Activated CD4-positive, alpha-beta T cell treated with anti-CD3 and anti-CD28 coated beads, Interleukin-2, amount 50 U/mL, for 24 hours (primary cell): Measurements from ENCODE around the gene DENND1B.
A peak's percentile ranks its signal among the peaks of the same experiment; 100 is the strongest.
"Not testable (repeated sequence)": the region's sequence is repeated elsewhere in the genome, so short reads cannot be mapped to it uniquely, and the experiment has no call there.

Experiments used
- DNase-seq, 2 donors: peaks; one replicate each; pipeline ENCODE4 v3.0.0-alpha.2; 2020; ENCODE audit warnings: low read depth in 1 of 2, low spot score in 1 of 2

The DENND1B gene

DNA sequence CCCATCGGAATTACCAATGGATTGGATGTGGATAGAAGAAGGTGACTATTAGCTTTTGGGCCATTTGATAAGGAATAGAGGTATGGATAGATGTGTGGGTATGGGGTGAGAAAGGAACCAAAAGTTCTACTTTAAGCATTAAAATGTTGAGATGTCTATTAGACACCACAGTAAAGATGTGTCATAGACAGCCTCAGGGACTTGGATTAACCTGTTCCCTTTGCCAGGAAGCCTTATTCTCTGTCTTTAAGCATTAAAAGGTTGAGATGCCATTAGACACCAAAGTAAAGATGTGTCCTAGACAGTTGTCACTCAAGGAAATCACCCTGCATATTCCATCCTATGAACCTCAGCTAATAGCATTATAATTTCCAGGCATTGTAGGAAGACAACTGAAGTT, 11.0 kb upstream of the DENND1B start:
- DNase-seq = no peak

DNA sequence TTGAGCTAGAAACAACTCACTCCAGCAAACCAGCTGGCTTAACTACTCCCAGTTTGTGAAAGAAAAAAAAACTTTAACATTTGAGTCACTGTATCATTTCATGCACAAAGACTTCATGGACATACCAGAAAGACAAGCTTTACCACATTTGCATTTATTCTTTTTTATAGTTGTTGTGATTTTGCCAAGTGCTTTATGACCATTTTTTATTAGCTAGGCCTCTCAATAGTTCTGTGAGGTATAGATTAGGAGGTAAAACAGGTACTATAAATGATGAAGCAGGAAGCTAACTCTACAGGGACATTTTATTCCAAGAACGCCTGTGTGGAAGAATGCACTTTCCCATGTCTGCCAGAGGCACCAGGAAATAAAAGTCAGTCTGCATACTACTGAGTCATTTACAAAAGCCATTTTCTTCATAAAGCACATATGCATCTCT, 8.2 kb upstream of the DENND1B start:
- DNase-seq = no peak

DNA sequence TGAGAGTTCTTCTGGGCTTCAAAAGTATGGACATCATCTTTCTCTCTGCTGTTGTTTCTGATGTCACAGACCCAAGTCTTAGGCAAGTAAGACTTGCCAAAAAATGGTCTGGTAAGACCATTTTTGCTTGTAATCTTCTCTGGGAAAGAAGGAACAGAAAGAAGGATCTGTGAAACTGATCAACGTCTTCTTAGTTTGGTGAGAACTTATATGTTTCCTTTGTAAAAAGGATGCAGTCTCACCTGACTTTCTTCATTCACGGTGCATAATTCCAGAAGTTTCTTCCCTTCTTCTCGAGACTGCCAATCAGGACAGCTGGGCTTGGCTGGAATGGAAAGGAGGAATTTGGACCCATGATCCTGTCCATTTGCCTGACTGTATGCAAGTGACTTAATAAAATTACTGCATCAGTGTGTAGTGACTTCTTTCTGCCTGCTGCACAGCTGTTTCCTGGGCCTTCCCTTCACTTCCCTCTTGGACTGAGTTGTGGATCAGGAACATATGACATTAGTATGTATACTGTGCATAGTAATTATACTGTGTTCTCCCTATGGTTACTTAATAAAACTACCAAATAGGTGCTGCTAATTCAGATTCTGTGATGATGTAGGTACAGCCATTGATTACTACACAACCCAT, 7.6 kb upstream of the DENND1B start:
- DNase-seq = no peak

DNA sequence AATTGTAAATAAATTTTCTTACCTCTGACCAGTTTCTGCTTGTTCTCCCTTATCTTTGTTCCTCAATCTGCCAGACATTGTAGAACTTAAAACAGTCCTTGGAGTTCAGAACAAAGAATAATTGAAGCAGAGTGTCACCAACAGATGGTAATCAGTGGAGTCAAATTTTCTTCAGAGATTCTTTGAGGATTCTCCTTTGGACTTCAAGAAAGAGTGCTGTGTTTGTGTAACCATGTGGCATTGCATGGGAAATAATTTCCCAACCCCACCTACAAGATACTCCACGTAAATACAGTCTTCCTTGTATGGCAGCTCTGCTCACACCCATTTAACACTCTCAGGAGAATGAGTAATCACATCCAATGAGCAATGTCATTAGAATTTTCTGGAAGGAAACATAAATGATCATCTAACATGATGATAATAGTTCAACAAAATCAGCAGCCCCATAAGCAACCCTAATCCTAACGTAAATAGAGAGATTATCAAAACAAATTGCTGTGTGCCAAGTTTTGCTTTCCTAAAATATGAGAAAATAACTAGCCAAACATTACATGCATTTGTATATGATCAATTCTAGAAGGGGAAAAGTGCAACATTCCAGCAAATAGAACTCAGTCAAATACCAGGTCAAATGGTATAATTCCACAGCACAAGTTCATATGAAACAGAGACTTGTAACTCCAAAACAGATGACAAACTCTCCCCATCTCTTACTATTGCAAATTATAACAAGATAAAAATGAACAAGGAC, 6.9 kb upstream of the DENND1B start:
- no peak for DNase-seq

DNA sequence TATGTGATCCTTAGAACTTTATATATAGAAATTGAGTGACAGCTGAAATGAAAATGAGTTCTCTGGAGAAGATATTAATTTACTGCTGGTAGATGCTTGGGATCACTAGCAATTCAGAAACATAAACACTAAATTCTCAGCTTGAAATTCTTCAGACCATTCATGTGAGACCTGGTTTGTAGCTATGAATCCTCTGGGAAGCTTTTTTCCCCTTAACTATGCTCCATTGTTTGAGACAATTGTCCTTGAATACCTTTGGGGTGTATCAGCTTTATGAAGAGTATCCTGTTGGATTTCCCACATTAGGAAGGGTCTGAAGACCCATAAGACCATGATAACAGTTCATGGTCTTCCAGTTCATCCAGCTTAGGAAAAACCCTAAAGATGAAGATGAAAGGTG, 4.6 kb upstream of the DENND1B start:
- DNase-seq = no peak

DNA sequence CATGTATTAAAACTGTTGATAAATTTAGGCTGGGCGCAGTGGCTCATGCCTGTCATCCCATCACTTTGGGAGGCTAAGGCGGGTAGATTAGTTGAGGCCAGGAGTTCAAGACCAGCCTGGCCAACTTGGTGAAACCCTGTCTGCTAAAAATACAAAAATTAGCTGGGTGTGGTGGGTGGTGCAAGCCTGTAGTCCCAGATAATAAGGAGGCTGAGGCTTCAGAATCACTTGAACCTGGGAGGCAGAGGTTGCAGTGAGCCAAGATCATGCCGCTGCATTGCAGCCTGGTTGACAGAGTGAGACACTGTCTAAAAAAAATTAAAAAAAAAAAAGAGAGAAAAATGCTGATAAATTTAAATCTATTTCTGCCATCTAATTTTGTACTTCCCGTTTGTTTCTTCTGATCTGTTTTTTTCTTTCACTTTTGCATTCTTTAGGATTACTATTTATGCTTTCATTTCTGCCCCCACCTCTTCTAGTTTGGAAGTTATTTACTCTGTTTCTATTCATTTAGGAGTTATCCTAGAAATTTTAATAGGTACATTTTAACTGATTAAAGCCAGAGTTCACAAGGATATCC, 3.2 kb upstream of the DENND1B start:
- DNase-seq = no peak

DNA sequence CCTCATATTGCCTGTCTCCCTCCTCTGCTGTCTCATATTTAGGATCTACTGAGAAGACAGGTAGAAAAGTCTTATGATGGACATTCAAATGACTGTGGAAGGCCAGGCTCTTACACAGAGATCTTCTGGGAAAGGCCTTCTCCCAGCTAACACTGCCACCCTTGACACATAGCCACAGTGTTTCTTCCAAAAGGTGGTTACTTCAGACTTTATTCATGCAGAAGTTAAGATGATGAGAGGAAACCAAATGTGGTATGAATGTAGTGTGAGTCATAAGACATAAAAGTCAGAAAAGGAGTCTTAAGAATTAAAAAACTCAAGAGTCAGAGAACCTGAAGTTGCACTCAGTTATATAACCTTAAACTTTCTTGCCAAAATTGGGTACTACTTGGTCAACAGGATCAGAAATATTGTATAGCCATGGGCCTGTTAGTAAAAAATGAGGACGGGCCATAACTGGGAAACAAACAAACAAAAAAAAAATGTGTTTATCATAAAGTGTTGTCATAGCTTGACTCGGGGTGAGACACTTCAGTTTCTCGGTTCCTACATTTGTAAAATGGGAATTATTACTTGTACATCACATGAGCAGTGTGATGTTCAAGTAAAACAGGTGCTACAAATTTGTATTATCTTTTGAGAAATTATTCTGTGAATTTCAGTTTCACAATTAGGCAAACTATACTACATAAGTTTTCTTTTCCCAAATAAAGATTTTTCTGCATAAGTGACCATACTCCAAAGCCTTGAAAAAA, 1.2 kb upstream of the DENND1B start:
- DNase-seq = peak in 1 of 2 donors; percentile 44

DNA sequence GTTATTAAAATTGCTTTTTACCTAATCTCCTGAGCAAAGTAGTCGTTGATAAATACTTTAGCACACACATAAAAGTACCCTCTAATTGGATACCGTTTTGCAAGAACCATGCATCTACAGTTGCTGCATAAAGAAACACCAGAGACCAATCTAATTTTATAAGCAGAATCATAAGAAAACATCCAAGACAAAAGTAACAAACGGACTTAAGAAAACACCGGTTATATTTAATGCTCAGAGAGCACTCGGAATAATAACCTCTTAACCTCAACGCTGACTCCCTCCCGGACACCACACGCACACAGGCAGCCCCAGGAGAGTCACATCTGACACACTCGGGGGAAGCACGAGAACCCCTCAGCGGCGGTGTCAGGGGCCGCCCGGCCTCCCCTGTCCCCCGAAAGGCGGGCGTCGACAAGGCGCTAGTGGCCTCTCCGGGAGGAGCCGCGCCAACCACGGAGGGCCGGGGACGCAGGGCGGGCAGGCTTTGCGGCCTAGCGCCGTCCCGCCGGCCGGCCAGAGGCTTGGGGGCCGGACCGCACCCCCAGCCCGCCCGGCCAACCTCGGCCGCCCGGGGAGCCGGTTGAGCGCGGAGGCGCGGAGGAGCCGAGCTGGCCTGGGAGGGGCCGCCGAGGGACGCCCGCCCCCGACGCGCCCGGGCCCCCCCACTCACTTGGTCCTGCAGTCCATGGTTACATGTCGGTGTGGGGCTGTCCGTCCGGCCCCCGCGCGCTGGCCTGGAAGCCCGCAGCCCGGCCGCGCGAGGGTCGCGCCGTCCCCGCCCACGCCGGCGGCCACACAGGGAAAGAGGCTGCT, 606 bp downstream of the DENND1B start:
- peak; percentile 26 to 31 for DNase-seq

DNA sequence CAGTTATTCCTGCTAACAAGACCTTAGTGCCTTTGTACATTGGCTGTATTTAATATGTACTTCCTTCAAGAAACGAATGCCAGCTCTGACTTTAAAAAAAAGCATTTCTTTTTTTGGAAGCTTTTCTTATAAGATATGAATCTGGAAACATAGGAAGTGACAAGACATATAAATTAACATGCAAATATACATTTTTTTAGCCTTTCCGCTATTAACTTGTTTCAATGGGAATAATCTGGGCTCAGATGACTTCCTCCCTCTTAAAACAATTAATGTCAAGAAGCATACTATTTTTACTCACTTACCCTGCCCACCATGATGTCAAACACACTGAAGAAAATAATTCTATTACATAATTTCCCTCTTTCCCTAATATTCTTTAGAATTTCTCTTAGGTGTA, 1.4 kb downstream of the DENND1B start:
- DNase-seq = no peak

DNA sequence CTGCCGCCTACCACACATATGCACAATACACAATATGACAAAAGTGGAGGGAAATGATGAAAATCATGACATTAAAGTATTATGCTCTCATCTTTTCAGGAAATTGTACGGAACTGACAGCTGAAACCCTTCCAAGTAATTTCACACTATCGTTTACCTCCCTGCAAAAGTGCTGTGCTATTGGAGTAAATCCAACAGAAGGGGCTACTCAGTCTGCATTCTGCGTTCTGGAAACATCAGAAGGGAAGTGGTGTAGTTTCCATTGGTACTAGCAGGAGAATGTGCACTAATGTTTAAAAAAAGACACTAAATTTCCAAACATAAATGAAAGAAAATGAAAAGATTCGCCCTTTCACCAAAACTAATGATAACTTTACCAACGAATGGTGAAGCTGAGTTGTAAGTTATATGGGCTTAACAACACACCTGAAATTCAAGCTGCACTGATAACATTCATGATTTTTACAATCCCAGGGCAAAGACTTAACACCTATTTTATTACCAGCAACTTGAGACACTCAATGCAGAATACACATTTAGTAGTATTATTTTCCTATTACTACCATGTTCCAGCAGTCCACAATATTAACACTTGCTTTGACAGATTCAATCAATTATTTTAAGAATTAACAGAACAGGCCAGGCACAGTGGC, 3.2 kb downstream of the DENND1B start:
- DNase-seq = no peak

DNA sequence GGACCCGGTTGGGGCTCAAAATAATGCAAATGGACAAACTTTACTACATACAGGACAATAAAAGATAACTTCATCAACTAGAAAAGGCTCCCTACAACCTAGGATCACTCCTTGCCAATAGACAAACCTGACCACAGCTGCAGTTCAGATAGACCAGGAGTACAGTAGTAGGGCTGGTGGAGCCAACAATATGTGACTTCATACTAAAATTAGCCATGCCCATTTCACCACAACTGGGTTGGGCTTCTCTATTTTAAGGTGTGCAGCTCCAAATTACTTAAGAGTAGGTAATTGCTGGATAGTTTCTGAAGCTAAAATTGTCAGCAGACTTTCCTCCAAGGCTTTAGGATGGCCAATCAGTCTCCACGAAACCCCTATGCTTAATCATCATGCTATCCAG, 3.9 kb downstream of the DENND1B start:
- no peak for DNase-seq

DNA sequence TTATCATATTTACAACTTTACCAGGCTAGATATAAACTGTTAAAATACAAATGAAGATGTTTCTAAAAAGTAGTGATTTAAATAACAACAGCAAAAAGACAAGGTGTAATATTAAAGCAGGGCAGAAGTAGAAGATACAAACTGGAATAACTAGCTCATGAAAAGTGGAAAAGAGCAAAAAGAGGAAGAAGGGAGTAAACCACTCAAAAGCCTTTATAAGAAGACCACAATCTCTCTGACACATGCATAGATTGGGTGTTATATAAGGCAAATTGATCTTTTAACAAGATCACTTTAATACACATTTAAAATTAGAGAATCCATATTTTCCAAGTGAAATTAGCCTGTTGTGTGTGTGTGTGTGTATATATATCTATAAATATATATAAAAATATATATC, 5.0 kb downstream of the DENND1B start:
- DNase-seq = no peak

DNA sequence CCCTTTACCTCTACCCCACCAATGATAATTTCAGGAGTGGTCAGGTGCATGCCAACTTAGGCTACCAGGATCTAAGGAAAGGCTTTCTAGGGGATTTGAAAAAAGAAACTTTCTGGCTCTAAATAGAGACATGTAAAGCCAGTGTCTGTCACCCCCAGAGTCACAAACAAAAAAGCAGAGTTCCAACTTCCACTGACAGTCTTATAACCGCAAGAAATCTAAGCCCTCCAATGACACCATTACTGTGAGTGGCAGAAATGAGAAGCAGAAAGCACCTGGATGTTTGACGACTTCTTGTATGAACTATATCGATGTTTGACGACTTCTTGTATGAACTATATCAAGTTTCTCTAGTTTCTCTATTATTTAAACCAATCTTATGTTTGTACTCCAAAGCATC, 6.0 kb downstream of the DENND1B start:
- DNase-seq = no peak

DNA sequence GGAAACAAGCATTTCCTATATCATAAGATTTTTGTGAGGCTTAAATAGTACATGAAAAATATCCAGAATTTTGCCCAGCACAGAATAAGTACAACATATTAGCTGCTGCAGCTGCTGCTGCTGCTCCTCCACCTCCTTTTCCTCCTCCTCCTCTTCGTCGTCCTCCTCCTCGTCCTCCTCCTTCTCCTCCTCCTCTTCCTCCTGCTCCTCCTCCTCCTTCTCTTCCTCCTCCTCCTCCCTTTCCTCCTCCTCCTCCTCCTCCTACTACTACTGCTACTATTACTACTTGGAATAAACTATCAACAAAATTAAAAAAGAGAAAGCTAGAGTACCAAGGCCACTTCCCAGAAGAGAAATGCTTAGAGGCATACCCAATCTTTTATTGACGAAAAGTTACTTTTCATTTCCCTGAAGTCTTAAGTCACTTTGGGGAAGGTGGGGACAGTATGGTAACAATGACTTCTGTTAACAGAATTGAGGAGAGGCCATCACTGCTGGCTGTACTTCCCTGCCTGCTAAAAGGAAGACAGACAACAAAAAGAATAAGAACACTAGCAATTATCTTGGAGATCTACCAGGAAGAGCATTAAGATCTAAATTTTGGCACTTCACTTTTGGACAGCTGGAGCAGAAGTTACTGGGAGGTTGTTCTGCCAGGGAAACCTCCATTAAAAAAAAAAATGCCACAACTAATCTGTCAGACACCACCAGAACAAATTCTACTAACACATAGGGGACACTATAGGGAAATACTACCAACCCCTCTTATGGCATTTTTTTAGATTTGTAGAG, 7.1 kb downstream of the DENND1B start:
- no peak for DNase-seq

DNA sequence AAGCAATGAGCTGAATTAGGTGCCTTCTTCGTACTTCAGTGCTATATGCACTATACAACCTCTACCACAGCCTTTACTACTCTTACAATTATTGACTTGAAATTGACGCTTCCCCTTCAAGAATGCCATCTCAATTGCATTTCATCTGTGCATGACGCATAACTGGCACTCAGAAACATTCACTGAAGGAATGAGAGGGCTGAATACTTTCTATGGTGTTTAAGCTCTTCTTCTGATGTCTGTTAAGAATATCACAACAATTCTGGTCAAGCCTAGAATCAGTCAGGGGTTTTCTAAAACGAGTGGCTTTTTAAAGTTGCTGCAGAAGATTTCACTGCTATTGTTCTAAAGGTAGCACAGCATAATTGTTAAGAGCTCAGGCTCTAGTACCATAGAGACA, 11.5 kb downstream of the DENND1B start:
- no peak for DNase-seq

DNA sequence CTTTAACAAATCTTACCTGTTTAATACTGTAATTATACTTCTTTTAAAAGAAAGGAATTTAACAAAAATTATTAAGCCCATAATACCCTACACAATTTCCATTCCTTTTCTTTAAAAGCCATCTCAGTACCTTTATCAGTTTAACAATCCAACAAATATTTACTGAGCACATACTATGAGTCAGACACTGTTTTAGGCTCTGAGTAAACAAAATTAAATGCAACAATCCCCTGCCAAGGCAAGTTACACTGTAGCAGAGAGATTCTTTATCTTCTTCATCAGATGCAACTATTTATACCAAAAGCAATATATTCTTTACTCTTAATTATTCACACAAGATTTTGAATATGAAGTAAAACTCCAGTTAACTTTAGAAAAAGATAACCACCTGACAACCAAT, 12.0 kb downstream of the DENND1B start:
- no peak for DNase-seq

DNA sequence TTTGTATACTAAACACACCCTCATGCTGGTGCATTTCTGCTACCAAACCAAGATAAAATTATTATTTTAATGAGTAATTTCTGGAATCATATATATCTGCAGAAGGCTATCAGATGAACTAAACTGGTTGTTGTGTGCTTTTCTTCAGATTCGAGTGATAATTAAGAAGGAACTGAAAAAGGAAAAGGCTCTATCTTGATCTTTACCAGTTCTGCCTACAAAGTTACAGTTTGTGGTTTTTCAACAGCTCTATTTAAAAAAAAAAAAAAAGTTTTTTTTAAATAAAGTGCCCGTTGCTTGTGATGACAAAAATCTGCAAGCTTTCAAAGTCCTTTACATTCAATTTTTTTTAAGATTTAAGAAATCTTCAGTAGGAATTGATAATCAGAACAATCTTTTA, 13.6 kb downstream of the DENND1B start:
- DNase-seq = no peak

DNA sequence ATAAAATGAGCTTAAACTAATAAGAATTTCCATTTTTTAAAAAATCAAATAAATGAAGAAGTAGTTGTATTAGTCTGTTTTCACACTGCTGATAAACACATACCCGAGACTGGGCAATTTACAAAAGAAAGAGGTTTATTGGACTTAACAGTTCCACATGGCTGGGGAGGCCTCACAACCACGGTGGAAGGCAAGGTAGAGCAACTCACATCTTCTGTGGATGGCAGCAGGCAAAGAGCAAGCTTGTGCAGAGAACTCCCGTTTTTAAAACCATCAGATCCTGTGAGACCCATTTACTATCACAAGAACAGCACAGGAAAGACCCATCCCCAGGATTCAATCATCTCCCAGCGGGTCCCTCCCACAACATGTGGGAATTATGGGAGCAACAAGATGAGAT, 19.7 kb downstream of the DENND1B start:
- not testable (repeated sequence) for DNase-seq

DNA sequence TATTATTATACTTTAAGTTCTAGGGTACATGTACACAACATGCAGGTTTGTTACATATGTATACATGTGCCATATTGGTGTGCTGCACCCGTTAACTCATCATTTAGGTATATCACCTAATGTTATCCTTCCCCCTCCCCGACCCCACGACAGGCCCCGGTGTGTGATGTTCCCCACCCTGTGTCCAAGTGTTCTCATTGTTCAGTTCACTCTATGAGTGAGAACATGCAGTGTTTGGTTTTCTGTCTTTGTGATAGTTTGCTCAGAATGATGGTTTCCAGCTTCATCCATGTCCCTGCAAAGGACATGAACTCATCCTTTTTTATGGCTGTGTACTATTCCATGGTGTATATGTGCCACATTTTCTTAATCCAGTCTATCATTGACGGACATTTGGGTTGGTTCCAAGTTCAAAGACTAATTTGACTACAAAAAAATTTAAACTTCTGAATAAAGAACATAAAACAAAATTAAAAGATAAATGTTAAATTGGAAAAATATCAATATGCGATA, 22.6 kb downstream of the DENND1B start:
- DNase-seq = not testable (repeated sequence)
